HepG2 (cell line): ENCODE results near the gene HSPB2. TPM values are rescaled to one million over a fixed set of nuclear protein-coding genes. Genes with fewer than 3 reads are reported as not detected.

Source experiments
- ATAC-seq: fragments of 200-7000 bp; cut with Tn5 transposase; 3 replicates; pipeline ENCODE4 v1.9.1; 2020; ENCODE audit warnings: mild to moderate bottlenecking, moderate library complexity
- BruUV-seq: library from RNA; stranded (reverse); fragments of 400-500 nt; replicated peaks from 2 replicates; lab custom pipeline; 2021; lab: Mats Ljungman, UMichigan
- CTCF ChIA-PET: fragments of 300-600 bp; formaldehyde crosslinking; extraction: SDS; loops from one replicate; lab custom pipeline; 2021; ENCODE audit warnings: low total read pairs, inconsistent platforms, low intra/inter-chr PET ratio; lab: Yijun Ruan, JAX
- POLR2A ChIA-PET: fragments of 350-600 bp; sonication (Branson Sonifier 250); formaldehyde crosslinking; loops from one replicate; lab custom pipeline; 2020; ENCODE audit warnings: antibody characterized with exemption, inconsistent platforms; lab: Yijun Ruan, JAX
- DNase-seq: peaks from one replicate; pipeline ENCODE4 v3.0.0-alpha.2; 2015; ENCODE audit warnings: low spot score
- FAIRE-seq: peaks from 3 replicates; lab custom pipeline; 2011; peaks lifted over from hg19 to GRCh38; lab: Jason Lieb, UNC
- H2AFZ ChIP-seq: one replicate; pipeline ENCODE4 v1.6.1; 2011; ENCODE audit warnings: low read length, inconsistent platforms
- H3K27ac ChIP-seq: fragments of 300-600 bp; 3 replicates; pipeline ENCODE4 v1.8.0; 2011; ENCODE audit warnings: mixed run types, mild to moderate bottlenecking, mixed read lengths, low read length, inconsistent platforms; ENCODE audit not compliant: insufficient read depth; ENCODE audit errors: extremely low read length
- H3K27me3 ChIP-seq, 2 experiments: fragments of 200-600 bp in 1 of 2; 2 replicates in 1 of 2; 3 replicates in 1 of 2; pipeline versions ENCODE4 v1.6.0 to v1.8.0; 2011; ENCODE audit warnings: low read length in 2 of 2, mild to moderate bottlenecking in 2 of 2, moderate library complexity in 2 of 2, inconsistent platforms in 1 of 2; ENCODE audit not compliant: insufficient read depth in 2 of 2, control insufficient read depth in 1 of 2
- H3K36me3 ChIP-seq, 2 experiments: fragments of 200-600 bp in 1 of 2; replicated peaks in 1 of 2; 2 replicates in 1 of 2; 3 replicates in 1 of 2; pipeline versions ENCODE4 v1.5.1 to v1.8.0; 2011; ENCODE audit warnings: low read length in 2 of 2, inconsistent platforms in 1 of 2; ENCODE audit not compliant: insufficient read depth in 2 of 2, control insufficient read depth in 1 of 2
- H3K4me1 ChIP-seq: 2 replicates; pipeline ENCODE4 v1.5.1; 2012; ENCODE audit warnings: low read length, inconsistent platforms; ENCODE audit not compliant: insufficient read depth
- H3K4me2 ChIP-seq: 2 replicates; pipeline ENCODE4 v1.6.0; 2011; ENCODE audit warnings: low read depth, low read length, inconsistent platforms
- H3K4me3 ChIP-seq, 3 experiments: fragments of 200-600 bp in 1 of 3; sonication (generic), shearing (Covaris generic) in 1 of 3; replicated peaks in 1 of 3; 2 replicates each; pipeline ENCODE4 v1.5.1; 2011 to 2016; ENCODE audit warnings: low read length in 3 of 3, inconsistent platforms in 2 of 3, low read depth in 2 of 3, mild to moderate bottlenecking in 2 of 3, control low read depth in 1 of 3, mixed read lengths in 1 of 3; ENCODE audit not compliant: insufficient read depth in 1 of 3
- H3K79me2 ChIP-seq: one replicate; pipeline ENCODE4 v1.6.1; 2011; ENCODE audit warnings: low read length, inconsistent platforms; ENCODE audit not compliant: insufficient read depth
- H3K9ac ChIP-seq: 2 replicates; pipeline ENCODE4 v1.6.0; 2011; ENCODE audit warnings: mild to moderate bottlenecking, low read depth, low read length, inconsistent platforms; ENCODE audit not compliant: insufficient read depth
- H3K9me3 ChIP-seq: 2 replicates; pipeline ENCODE4 v1.5.1; 2012; ENCODE audit warnings: mild to moderate bottlenecking, low read length
- H4K20me1 ChIP-seq: 2 replicates; pipeline ENCODE4 v1.6.0; 2011; ENCODE audit warnings: inconsistent platforms, mild to moderate bottlenecking, low read length, moderate library complexity; ENCODE audit not compliant: insufficient read depth
- DNMT3B ChIP-seq: conservative IDR thresholded peaks from 2 replicates; pipeline ENCODE4 v1.6.1; 2016; ENCODE audit warnings: missing biosample characterization, control low read depth
- ELF3 ChIP-seq: IDR thresholded peaks from 2 replicates; pipeline ENCODE4 v1.6.1; 2016; ENCODE audit warnings: missing genetic modification reagents, missing compliant biosample characterization
- ELF4 ChIP-seq: sonication (generic); formaldehyde crosslinking; IDR thresholded peaks from 2 replicates; pipeline ENCODE4 v1.5.0; 2020; ENCODE audit warnings: missing genetic modification reagents, mild to moderate bottlenecking, moderate library complexity, borderline replicate concordance
- ETS1 ChIP-seq: sonication (generic); formaldehyde crosslinking; IDR thresholded peaks from 2 replicates; pipeline ENCODE4 v1.4.0; 2020; ENCODE audit warnings: missing genetic modification reagents
- FOXA1 ChIP-seq, 2 experiments: fragments of 450-650 bp in 1 of 2; sonication (generic) in 1 of 2; formaldehyde crosslinking in 1 of 2; IDR thresholded peaks; 2 replicates each; pipeline versions ENCODE4 v1.4.0 to v1.6.1; 2016 to 2020; ENCODE audit warnings: missing genetic modification reagents in 1 of 2
- HDAC1 ChIP-seq: sonication (generic); formaldehyde crosslinking; IDR thresholded peaks from 2 replicates; pipeline ENCODE4 v1.5.1; 2020; ENCODE audit warnings: mild to moderate bottlenecking, missing genetic modification reagents
- HHEX ChIP-seq: IDR thresholded peaks from 2 replicates; pipeline ENCODE4 v1.6.1; 2016; ENCODE audit warnings: control low read depth
- IRX3 ChIP-seq: sonication (generic); formaldehyde crosslinking; IDR thresholded peaks from 2 replicates; pipeline ENCODE4 v1.8.1; 2023; ENCODE audit warnings: mild to moderate bottlenecking, low read depth, missing genetic modification reagents, borderline replicate concordance
- KAT8 ChIP-seq: IDR thresholded peaks from 2 replicates; pipeline ENCODE4 v1.6.1; 2016; ENCODE audit warnings: missing genetic modification reagents, missing compliant biosample characterization
- MTA3 ChIP-seq: sonication (generic); formaldehyde crosslinking; IDR thresholded peaks from 2 replicates; pipeline ENCODE4 v1.4.0; 2020; ENCODE audit warnings: missing genetic modification reagents
- MXD4 ChIP-seq: IDR thresholded peaks from 2 replicates; pipeline ENCODE4 v1.6.1; 2016; ENCODE audit warnings: mild to moderate bottlenecking, missing biosample characterization, missing genetic modification reagents
- PAX8 ChIP-seq: sonication (generic); formaldehyde crosslinking; IDR thresholded peaks from 2 replicates; pipeline ENCODE4 v1.8.0; 2022; ENCODE audit warnings: mild to moderate bottlenecking, missing genetic modification reagents, borderline replicate concordance
- RFX1 ChIP-seq: fragments of 450-650 bp; IDR thresholded peaks from 2 replicates; pipeline ENCODE4 v1.6.1; 2017
- THAP11 ChIP-seq: IDR thresholded peaks from 2 replicates; pipeline ENCODE4 v1.6.1; 2016; ENCODE audit warnings: missing biosample characterization, missing genetic modification reagents
- ZFAT ChIP-seq: sonication (generic); formaldehyde crosslinking; conservative IDR thresholded peaks from 2 replicates; pipeline ENCODE4 v1.8.1; 2023; ENCODE audit warnings: missing genetic modification reagents, inconsistent platforms
- ZNF17 ChIP-seq: sonication (generic); formaldehyde crosslinking; IDR thresholded peaks from 2 replicates; pipeline ENCODE4 v1.5.0; 2020; ENCODE audit warnings: mild to moderate bottlenecking, missing genetic modification reagents
- ZNF234 ChIP-seq: sonication (generic); formaldehyde crosslinking; conservative IDR thresholded peaks from 2 replicates; pipeline ENCODE4 v1.5.1; 2020; ENCODE audit warnings: mild to moderate bottlenecking, missing genetic modification reagents
- ZNF605 ChIP-seq: sonication (generic); formaldehyde crosslinking; IDR thresholded peaks from 2 replicates; pipeline ENCODE4 v1.8.0; 2022; ENCODE audit warnings: mild to moderate bottlenecking, missing genetic modification reagents
- WGBS: methylation state at CpG from one replicate; pipeline ENCODE4 v1.1.6; 2017; ENCODE audit warnings: low lambda C conversion rate; 5-methylcytosine and 5-hydroxymethylcytosine counted together
- in situ Hi-C: cut with HindIII; loops from 2 replicates; pipeline ENCODE4 v1.10.0; 2017; ENCODE audit warnings: low pct_unique_long_range_greater_than_20kb; ENCODE audit not compliant: extremely low pct_ligation_motif_present
- intact Hi-C: fragments of 100-400 bp; cut with micrococcal nuclease; formaldehyde crosslinking; loops from one replicate; pipeline ENCODE4 v1.10.0; 2022; ENCODE audit not compliant: unreplicated experiment
- polyA plus RNA-seq, 8 experiments: library from polyadenylated mRNA; depleted of rRNA in 3 of 8; stranded (reverse) in 7 of 8; unstranded in 1 of 8; fragments of >200 nt; fragmentation: Illumina TruSeq in 4 of 8; extraction: Trizol in 4 of 8; gene quantifications; 2 replicates each; pipeline versions ENCODE4 v1.2.1 to v1.2.3, GENCODE V29; 2011 to 2016; ENCODE audit warnings: low read depth in 4 of 8, missing spikeins in 1 of 8, mixed read lengths in 1 of 8; ENCODE audit not compliant: insufficient read depth in 1 of 8
- total RNA-seq, 5 experiments: library from RNA; depleted of rRNA; stranded (reverse); fragments of >200 nt; fragmentation: Illumina TruSeq; extraction: Trizol; gene quantifications; 2 replicates each; pipeline ENCODE4 v1.2.3, GENCODE V29; 2016; ENCODE audit warnings: low read depth in 1 of 5

HSPB2 gene
- total and polyA plus RNA-seq, 2 of the 13 experiments (the other 11 are each of a cell fraction or from before 2014, with no cell fraction given): 0.04 TPM; not detected in 1

DNA sequence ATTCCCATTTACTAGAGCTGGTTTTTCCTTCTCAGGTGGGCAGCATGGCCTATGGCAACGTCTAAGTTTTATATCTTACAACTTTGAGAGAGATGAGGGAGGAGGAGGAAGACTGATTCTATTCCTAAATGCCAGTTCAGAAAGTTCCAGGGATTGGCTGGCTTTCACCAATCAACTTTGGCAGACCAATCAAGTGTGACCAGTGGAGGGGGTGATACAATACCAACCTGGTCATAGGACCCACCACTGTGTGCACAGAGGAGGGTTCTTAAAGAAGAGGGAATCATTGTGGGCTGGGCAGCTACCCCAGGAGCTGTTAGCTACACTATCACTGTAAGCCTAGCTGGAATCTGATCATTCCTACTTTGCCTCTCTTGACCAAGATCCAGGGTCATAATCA, 32.7 kb downstream of the HSPB2 start:
- Histone ChIP-seq H3K9me3 (no peaks in the 10 kb centered on the region), H2AFZ (no peak overlapping the region), H3K4me1 (peaks cover 40% of the 10 kb centered on the region), H3K36me3 (0 out of 5 replicates have a peak, but pooled peaks cover 0 to 8% of the 10 kb centered on the region in 2 experiments), H3K27me3 (no peaks in the 10 kb centered on the region), H3K4me3 (no peak overlapping the region), H3K9ac (no peak overlapping the region), H4K20me1 (no peaks in the 10 kb centered on the region), H3K4me2 (no peak overlapping the region), H3K27ac (no peak overlapping the region), H3K79me2 (peaks cover 2% of the 10 kb centered on the region)
- no peak for TF ChIP-seq ETS1 (CRISPR knock-in tag)
- TF ChIP-seq ZNF605 (CRISPR knock-in tag): no peak
- no peak for TF ChIP-seq RFX1
- no peak for TF ChIP-seq MXD4 (CRISPR knock-in tag)
- no peak for TF ChIP-seq ELF3 (CRISPR knock-in tag)
- no peak for TF ChIP-seq FOXA1 (IDR thresholded peaks at IDR 0.05)
- TF ChIP-seq FOXA1 (CRISPR knock-in tag; IDR thresholded peaks at IDR 0.05): no peak
- TF ChIP-seq HHEX (CRISPR knock-in tag): no peak
- TF ChIP-seq ZFAT: no peak
- no peak for TF ChIP-seq DNMT3B
- DNase-seq (no peak), ATAC-seq (no peak), FAIRE-seq (no peak)
- intact Hi-C loops (no loop called here), in situ Hi-C loops (no loop called here)
- CTCF ChIA-PET: no interaction called here
- POLR2A ChIA-PET: interaction anchor here (1.1 to 2.0 kb wide), 2 partner anchors 8 to 10 kb away, joined by 3 to 11 read pairs; partner anchors contain the start of gene DIXDC1
- 86% methylated on average over 1 of the region's 1 CpG for WGBS
- no TSS peak for BruUV-seq

DNA sequence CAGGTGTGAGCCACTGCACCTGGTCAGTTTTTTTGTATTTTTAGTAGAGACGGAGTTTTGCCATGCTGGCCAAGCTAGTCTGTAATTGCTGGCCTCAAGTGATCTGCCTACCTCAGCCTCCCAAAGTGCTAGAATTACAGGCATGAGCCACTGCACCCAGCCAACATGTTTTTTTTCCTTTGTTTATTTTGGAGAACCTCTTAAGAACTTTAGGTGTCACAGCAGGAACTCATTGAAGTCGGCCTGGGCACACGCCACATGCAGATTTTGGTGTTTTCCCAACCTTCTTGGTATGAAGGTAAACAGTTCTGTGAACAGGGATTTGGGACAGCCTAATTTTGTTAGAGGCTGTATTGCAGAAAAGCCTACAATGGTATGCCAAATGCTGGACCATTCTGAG, 34.0 kb downstream of the HSPB2 start:
- ChIA-PET CTCF (no interaction called here), POLR2A (interaction anchor here (1.1 kb wide), 1 partner anchor 9 kb away, joined by 3 read pairs; the partner anchor contains the start of gene DIXDC1)
- in situ Hi-C loops: no loop called here
- no peaks in the 10 kb centered on the region for H3K79me2 ChIP-seq
- FAIRE-seq (no peak), ATAC-seq (no peak), DNase-seq (no peak)
- 88% methylated on average over 3 of the region's 3 CpGs for WGBS
- H4K20me1 ChIP-seq: no peaks in the 10 kb centered on the region
- no peaks in the 10 kb centered on the region for H3K27me3 ChIP-seq
- intact Hi-C loops: no loop called here
- no peak for TF ChIP-seq KAT8 (CRISPR knock-in tag)
- no peak for TF ChIP-seq IRX3 (CRISPR knock-in tag)
- TF ChIP-seq PAX8 (CRISPR knock-in tag): no peak
- TF ChIP-seq HDAC1: no peak
- TF ChIP-seq ZNF17 (CRISPR knock-in tag): no peak
- TF ChIP-seq THAP11 (CRISPR knock-in tag): no peak
- TF ChIP-seq MTA3 (CRISPR knock-in tag): no peak
- no peak for TF ChIP-seq ZNF234 (CRISPR knock-in tag)
- no peak for TF ChIP-seq ELF4 (CRISPR knock-in tag)
- no TSS peak for BruUV-seq
- no peak overlapping the region for H3K4me2 ChIP-seq
- no peak overlapping the region for H3K4me3 ChIP-seq
- H3K9ac ChIP-seq: no peak overlapping the region
- H3K27ac ChIP-seq: no peak overlapping the region
- no peak overlapping the region for H2AFZ ChIP-seq
- H3K9me3 ChIP-seq: no peaks in the 10 kb centered on the region
- H3K4me1 ChIP-seq: peaks cover 27% of the 10 kb centered on the region
- 0 out of 5 replicates have a peak, but pooled peaks cover 0 to 8% of the 10 kb centered on the region in 2 experiments for H3K36me3 ChIP-seq
